ENCODE results near the gene FXYD3.

DNA sequence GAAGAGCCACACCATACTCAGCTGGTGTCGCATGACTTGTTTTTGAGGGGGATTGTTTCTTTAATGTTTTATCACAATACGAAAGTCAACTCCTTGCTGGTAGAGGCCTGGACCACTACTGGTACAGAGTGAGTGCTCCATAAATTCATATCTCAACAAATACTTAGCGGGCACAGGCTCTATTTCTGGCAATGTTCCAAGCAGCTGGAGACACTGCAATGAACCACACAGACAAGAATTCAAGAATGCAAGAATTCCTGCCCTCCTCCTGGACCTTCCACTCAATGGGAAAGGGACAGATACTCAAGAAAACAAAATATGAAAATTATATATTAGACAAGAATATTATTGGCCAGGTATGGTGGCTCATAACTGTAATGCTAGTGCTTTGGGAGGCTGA lies 33.8 kb downstream of the FXYD3 start:
- TF ChIP-seq, protein P1, sequence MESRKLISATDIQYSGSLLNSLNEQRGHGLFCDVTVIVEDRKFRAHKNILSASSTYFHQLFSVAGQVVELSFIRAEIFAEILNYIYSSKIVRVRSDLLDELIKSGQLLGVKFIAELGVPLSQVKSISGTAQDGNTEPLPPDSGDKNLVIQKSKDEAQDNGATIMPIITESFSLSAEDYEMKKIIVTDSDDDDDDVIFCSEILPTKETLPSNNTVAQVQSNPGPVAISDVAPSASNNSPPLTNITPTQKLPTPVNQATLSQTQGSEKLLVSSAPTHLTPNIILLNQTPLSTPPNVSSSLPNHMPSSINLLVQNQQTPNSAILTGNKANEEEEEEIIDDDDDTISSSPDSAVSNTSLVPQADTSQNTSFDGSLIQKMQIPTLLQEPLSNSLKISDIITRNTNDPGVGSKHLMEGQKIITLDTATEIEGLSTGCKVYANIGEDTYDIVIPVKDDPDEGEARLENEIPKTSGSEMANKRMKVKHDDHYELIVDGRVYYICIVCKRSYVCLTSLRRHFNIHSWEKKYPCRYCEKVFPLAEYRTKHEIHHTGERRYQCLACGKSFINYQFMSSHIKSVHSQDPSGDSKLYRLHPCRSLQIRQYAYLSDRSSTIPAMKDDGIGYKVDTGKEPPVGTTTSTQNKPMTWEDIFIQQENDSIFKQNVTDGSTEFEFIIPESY (CRISPR knock-in tag; IDR thresholded peaks at IDR 0.05) = no peak
- TF ChIP-seq, protein P2, sequence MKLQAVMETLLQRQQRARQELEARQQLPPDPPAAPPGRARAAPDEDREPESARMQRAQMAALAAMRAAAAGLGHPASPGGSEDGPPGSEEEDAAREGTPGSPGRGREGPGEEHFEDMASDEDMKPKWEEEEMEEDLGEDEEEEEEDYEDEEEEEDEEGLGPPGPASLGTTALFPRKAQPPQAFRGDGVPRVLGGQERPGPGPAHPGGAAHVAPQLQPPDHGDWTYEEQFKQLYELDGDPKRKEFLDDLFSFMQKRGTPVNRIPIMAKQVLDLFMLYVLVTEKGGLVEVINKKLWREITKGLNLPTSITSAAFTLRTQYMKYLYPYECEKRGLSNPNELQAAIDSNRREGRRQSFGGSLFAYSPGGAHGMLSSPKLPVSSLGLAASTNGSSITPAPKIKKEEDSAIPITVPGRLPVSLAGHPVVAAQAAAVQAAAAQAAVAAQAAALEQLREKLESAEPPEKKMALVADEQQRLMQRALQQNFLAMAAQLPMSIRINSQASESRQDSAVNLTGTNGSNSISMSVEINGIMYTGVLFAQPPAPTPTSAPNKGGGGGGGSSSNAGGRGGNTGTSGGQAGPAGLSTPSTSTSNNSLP (IDR thresholded peaks at IDR 0.05; ENCODE audit: low read depth, low read length) = no peak
- TF ChIP-seq SRSF1 (optimal IDR thresholded peaks at IDR 0.05; ENCODE audit: low read depth, low read length) = no peak
- TF ChIP-seq SP1 (IDR thresholded peaks at IDR 0.05) = no peak
- no peak for TF ChIP-seq SP1 (CRISPR knock-in tag; IDR thresholded peaks at IDR 0.05)
- no peak for TF ChIP-seq SMARCC2 (IDR thresholded peaks at IDR 0.05)
- no peak for TF ChIP-seq EP300 (IDR thresholded peaks at IDR 0.05; ENCODE audit: low read depth in 2 of 2, low read length in 2 of 2)
- TF ChIP-seq EP300 (CRISPR knock-in tag; IDR thresholded peaks at IDR 0.05; ENCODE audit: borderline replicate concordance) = no peak
- no peak for TF ChIP-seq ZFP36 (IDR thresholded peaks at IDR 0.05; ENCODE audit: borderline replicate concordance, low read depth, low read length, partially characterized antibody)
- TF ChIP-seq NFE2 (CRISPR knock-in tag; IDR thresholded peaks at IDR 0.05) = no peak
- TF ChIP-seq CREB1 (IDR thresholded peaks at IDR 0.05) = no peak
- no peak for TF ChIP-seq CREB1 (CRISPR knock-in tag; IDR thresholded peaks at IDR 0.05)
- TF ChIP-seq RAD51 (IDR thresholded peaks at IDR 0.05; ENCODE audit: borderline replicate concordance) = no peak
- TF ChIP-seq ZNF235 (CRISPR knock-in tag; IDR thresholded peaks at IDR 0.05; ENCODE audit: borderline replicate concordance) = no peak
- TF ChIP-seq, protein P3, sequence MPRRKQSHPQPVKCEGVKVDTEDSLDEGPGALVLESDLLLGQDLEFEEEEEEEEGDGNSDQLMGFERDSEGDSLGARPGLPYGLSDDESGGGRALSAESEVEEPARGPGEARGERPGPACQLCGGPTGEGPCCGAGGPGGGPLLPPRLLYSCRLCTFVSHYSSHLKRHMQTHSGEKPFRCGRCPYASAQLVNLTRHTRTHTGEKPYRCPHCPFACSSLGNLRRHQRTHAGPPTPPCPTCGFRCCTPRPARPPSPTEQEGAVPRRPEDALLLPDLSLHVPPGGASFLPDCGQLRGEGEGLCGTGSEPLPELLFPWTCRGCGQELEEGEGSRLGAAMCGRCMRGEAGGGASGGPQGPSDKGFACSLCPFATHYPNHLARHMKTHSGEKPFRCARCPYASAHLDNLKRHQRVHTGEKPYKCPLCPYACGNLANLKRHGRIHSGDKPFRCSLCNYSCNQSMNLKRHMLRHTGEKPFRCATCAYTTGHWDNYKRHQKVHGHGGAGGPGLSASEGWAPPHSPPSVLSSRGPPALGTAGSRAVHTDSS (CRISPR knock-in tag; conservative IDR thresholded peaks at IDR 0.05) = no peak
- no peak for TF ChIP-seq REPIN1 (CRISPR knock-in tag; IDR thresholded peaks at IDR 0.05; ENCODE audit: borderline replicate concordance, low read depth)
